Measurements from ENCODE around the gene SERAC1. TPM values are rescaled to one million over a fixed set of nuclear protein-coding genes. Genes with fewer than 3 reads are reported as not detected.
"Not testable (repeated sequence)": the region's sequence is repeated elsewhere in the genome, so short reads cannot be mapped to it uniquely, and the experiment has no call there.

The SERAC1 gene
- total RNA-seq = 9.3 and 11.9 TPM in 2 replicates

GRCh38 chr6:158168040-158168289 lies at the start of gene SERAC1:
TSS of gene SERAC1 (minus strand) at chr6:158168262. CDS start at chr6:158158363, 9,899 bp downstream.
- no peak for DNase-seq

GRCh38 chr6:158213925-158214674 lies 46.0 kb upstream of the SERAC1 start:
- DNase-seq = peak; percentile 90

GRCh38 chr6:158211273-158212055 lies 43.4 kb upstream of the SERAC1 start:
- no peak for DNase-seq

DNA sequence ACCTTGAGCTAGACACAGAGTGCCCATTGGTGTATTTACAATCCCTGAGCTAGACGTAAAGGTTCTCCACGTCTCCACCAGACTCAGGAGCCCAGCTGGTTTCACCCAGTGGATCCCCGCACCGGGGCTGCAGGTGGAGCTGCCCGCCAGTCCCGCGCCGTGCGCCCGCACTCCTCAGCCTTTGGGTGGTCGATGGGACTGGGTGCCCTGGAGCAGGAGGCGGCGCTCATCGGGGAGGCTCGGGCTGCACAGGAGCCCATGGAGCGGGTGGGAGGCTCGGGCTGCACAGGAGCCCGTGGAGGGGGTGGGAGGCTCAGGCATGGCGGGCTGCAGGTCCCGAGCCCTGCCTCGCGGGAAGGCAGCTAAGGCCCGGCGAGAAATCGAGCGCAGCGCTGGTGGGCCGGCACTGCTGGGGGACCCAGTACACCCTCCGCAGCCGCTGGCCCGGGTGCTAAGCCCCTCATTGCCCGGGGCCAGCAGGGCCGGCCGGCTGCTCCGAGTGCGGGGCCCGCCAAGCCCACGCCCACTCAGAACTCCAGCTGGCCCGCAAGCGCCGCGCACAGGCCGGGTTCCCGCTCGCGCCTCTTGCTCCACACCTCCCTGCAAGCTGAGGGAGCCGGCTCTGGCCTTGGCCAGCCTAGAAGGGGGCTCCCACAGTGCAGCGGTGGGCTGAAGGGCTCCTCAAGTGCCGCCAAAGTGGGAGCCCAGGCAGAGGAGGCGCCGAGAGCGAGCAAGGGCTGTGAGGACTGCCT lies 41.7 kb upstream of the SERAC1 start:
- DNase-seq = not testable (repeated sequence)

DNA sequence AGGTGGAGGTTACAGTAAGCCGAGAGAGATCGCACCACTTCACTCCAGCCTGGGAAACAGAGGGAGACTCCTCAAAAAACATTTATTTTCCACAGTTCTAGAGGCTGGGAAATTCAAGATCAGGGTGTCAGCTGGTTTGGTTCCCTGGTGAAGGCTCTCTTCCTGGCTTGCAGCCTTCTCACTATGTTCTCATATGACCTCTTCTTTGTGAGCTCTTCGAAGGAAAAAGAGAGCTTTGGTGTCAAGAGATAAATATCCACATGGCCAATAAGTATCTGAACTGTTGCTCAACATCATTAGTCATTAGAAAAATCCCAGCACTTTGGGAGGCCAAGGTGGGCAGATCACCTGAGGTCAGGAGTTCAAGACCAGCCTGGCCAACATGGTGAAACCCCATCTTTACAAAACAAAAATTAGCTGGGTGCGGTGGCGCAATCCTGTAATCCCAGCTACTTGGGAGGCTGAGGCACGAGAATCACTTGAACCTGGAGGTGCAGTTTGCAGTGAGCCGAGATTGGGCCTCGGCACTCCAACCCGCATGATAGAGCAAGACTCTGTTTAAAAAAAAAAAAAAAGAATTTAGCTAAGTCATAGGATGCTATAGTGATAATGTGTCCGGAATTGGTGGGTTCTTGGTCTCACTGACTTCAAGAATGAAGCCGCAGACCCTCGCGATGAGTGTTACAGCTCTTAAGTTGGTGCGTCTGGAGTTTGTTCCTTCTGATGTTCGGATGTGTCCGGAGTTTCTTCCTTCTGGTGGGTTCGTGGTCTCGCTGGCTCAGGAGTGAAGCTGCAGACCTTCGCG lies 40.4 kb upstream of the SERAC1 start:
- DNase-seq = peak; percentile 7

- DNase-seq = peak; percentile 80
These were observed 39.3 kb upstream of the SERAC1 start for GRCh38 chr6:158207422-158207788.

- DNase-seq = no peak
These were observed 38.8 kb upstream of the SERAC1 start for GRCh38 chr6:158206740-158207421.

DNA sequence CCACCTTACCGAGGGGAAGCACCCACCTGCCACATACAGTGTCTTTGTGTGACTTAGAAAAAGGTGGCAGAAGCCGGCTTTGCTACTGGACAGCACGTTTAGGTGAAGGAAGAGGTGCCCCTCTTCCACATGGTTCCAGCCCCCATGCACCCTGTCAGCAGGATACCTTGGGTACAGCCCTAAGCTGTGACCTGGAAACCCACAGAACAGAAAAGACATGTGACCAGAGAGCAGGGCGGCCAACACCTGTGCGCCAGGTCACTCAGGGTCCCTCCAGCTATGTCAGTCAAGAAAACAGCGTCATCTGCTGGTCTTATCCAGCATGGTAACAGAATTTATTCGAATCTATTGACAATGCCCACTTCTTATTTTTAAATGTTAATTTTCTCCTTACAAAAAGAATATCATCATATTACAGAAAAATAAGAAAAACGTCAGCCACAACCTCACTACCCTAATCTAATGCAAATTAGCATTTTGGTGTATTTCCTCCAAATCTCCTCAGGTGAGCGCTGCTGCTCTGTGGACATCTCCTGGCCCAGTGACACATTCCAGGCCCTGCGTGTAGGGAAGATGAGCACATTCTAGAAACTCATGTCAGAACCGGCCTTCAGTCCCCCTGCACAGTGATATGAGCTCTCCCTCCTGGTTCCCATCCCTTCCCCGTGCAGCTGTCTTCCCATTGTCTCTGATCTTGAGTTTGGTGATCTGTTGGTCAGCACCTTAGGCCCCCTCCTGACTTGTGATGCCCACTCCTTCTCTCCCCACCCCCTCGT lies 37.3 kb upstream of the SERAC1 start:
- peak; percentile 49 for DNase-seq

- no peak for DNase-seq
These were observed 30.4 kb upstream of the SERAC1 start for GRCh38 chr6:158198461-158198860.

DNA sequence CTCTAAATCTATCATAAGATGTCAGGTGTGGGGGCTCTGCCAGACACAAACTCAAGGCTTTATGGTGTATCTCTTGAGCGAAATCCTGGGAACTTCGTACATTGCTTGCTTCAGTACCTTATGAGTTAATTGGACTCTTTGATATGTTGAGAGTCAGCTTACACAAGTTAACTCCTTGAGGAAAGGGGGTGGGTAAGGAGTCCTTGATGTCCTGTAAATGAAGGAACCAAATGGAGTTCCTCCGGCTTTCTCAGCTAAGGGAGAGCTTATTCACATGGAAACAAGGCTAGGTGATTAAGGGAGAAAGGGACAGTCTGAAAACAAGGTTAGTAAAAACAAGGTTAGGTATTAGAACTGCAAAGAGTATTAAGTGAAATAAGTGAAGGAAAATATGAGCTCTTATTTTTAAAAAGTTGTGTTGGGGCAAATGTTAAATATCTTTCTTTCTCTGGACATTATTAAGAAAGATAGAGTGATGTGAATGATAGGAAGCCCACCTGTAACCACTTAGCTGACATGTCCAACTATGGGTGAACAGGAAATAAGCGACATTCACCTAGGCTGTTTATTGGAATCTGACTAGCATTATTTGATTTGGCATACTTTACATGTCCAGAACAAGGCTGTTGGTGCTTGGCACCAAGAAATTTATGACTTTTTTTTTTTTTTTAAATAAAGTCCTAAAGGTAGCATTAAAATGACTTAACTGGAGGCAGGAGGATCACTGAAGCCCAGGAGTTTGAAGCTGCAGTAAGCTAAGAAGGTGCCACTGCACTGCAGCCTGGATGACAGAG lies 26.6 kb upstream of the SERAC1 start:
- DNase-seq = no peak

DNA sequence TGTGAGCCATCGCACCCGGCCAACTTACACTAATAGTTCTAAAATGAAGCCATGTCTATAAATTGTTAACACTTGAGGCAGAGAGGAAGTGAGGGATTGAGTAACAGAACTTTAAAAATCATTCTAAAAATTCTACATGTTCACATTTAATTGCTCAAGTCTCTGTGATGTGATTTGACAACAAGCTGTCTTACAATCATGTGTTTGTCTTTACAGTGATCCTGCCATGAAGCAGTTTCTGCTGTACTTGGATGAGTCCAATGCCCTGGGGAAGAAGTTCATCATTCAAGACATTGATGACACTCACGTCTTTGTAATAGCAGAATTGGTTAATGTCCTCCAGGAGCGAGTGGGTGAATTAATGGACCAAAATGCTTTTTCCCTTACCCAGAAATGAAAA lies 23.7 kb upstream of the SERAC1 start:
- DNase-seq = no peak

GRCh38 chr6:158191032-158191431 lies 23.0 kb upstream of the SERAC1 start:
- DNase-seq = no peak

DNA sequence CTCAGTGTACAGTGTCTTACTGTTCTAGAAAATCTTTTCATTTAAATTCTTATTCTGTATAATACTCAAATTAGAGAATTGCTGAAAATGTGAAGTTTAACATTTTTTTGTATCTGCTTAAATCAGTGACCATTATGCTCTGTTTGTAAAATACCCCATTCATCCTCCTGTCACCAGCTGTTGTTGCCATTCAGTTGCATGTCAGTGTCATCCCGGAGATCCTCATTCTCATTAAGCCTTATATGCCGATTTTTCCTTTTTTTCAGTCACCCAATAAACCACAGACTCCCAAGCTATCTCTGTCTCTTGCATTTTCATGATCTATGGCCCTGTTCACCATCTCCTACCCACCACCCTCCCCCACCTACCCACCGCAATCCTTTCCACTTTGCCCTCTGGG lies 20.5 kb upstream of the SERAC1 start:
- no peak for DNase-seq

DNA sequence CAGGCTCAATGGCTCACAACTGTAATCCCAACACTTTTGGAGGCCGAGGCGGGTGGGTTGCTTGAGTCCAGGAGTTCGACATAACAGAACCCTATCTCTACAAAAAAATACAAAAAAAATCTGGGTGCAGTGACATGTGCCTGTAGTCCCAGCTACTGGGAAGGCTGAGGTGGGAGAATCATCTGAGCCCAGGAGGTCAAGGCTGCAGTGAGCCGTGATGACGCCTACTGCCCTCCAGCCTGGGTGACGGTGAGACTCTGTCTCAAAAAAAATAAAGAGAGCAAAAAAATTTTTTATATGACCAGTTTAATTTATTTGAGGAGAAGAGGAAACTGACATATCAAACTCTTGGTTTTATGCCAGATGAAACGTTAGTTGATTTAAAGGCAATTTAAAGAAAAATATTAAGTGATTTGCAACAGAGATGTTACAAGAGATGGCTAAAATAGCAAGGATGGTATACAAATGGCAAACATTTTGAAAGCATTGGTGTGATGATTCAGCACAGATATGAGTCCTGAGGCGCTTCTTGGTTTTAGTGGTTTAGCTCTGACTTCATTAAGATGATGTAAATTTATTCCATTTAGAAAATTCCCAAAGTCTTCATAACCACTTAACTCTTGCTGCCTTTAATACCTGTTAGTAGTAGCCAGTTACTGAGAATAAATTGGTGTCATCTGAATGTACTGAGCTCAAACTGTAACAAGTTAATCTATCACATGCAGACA lies 17.8 kb upstream of the SERAC1 start:
- no peak for DNase-seq

DNA sequence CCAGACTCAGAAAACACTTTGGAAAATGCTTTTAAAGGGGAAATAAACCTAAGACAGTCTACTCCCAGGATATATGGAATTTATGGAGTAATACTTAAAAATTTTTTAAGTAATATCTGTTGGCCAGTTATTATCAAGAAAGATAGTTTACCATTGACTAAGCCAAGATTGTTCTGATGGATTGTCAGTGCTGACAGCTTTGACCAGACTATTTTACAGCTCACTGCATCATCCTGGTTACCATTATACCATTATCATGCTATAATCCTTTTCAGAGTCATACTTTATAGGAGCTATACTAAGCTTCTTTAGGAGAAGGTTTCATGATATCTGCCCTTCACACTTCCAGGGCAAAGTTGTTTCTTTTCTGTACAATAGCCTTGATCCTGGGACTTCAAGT lies 16.5 kb upstream of the SERAC1 start:
- no peak for DNase-seq

DNA sequence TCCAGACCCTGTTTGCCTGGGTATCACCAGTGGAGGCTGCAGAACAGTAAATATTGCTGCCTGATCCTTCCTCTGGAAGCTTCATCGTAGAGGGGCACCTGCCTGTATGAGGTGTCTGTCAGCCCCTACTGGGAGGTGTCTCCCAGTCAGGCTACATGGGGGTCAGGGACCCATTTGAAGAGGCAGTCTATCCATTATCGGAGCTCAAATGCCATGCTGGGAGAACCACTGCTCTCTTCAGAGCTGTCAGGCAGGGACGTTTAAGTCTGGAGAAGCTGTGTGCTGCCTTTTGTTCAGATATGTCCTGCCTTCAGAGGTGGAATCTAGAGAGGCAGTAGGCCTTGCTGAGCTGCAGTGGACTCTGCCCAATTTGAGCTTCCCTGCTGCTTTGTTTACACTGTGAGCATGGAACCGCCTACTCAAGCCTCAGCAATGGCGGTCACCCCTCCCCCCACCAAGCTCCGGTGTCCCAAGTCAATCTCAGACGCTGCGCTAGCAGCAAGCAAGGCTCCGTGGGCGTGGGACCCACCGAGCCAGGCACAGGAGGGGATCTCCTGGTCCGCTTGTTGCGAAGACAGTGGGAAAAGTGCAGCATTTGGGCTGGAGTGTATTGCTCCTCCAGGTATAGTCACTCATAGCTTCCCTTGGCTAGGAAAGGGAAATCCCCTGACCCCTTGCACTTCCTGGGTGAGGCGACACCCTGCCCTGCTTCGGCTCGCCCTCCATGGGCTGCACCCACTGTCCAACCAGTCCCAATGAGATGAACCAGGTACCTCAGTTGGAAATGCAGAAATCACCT lies 15.3 kb upstream of the SERAC1 start:
- DNase-seq = not testable (repeated sequence)

DNA sequence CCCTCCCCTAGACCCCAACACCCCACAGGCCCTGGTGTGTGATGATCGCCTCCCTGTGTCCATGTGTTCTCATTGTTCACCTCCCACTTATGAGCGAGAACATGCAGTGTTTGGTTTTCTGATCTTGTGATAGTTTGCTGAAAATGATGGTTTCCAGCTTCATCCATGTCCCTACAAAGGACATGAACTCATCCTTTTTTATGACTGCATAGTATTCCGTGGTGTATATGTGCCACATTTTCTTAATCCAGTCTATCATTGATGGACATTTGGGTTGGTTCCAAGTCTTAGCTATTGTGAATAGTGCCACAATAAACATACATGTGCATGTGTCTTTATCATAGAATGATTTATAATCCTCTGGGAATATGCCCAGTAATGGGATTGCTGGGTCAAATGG lies 9.7 kb upstream of the SERAC1 start:
- DNase-seq = not testable (repeated sequence)

DNA sequence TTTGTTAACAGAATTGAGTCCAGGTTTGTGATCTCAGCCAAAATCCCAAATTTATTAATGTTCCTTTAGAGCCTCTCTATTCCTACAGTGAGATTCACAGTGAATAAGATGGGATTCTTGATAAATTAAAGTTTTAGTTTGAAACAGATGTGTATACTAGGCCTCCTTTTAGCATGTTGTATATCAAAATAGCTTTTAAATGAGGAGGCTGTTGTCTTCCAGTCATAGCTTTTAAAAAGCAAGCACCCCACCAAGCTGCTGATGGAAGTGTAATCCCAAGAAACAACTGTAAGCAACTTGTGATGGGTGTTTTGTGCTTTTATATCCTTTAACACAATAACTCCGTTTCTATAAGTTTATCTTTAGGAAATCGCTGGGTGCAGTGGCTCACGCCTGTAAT lies 7.0 kb upstream of the SERAC1 start:
- no peak for DNase-seq

DNA sequence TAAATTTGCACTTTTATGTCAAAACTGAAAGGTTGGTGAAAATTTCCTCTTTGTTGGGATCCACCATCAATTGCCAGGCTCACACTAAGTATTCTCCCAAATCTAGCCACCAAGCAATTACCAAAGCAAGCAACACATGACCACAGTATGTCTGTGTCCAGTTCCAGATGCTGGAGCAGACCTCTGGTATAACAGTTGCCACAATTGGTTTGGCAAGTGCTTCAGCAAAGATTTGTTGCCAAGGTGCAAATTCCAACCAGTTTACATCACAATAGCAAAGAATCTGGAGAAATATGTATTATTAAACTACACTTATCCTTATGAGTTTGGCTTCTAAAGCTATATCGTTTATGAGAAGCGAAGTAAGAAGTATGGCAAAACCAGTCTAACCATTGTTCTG lies 6.5 kb upstream of the SERAC1 start:
- peak; percentile 64 for DNase-seq

Data from dermis blood vessel endothelial cell (primary cell).